CD4-positive, alpha-beta T cell treated with Interleukin-12 subunit alpha and Interleukin-12 subunit beta, for 1 hour (primary cell): ENCODE measurements around the gene APBB1.

Experiments
- DNase-seq: peaks from one replicate; pipeline ENCODE4 v3.0.0-alpha.2; 2020

Gene APBB1

GRCh38 chr11:6390718-6391469 is 28.0 kb downstream of the APBB1 start:
- no peak for DNase-seq

GRCh38 chr11:6389905-6390717 is 28.8 kb downstream of the APBB1 start, which contains the start of gene SMPD1:
TSS of gene SMPD1 (plus strand) at chr11:6390474. CDS start at chr11:6390599, 125 bp downstream.
- DNase-seq, result peak; percentile 96

GRCh38 chr11:6388748-6389147 is 30.1 kb downstream of the APBB1 start:
- no peak for DNase-seq

DNA sequence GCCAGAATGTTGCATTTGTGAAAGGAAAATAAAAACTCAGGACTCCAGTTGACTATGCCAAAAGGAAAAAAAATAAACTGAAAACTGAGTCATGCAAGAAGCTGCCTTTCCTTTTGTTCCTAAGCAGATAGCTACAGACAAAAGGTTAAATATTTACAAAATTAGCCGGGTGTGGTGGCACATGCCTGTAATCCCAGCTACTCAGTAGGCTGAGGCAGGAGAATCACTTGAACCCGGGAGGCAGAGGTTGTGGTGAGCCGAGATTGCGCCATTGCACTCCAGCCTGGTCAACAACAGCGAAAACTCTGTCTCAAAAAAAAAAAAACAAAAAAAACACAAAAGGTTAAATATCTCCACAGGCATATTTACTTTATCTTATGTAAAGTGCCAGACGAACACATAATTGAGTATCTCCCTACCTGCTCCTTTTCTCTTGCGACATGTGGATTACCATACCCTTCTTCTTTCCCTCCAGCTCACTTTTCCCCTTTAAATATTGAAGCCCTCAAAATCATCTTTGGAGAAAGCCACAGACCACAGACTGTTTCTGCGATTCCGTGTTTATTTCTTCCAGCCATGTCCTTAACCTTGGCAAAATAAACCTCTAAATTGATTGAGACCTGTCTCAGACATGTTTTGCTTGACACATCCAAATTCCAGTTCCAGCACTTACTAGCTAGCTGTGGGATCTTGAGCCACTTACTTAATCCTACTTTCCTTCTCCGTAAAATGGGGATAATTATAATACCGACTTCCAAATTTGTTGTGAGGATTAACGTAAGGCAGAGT is 30.9 kb downstream of the APBB1 start:
- no peak for DNase-seq

DNA sequence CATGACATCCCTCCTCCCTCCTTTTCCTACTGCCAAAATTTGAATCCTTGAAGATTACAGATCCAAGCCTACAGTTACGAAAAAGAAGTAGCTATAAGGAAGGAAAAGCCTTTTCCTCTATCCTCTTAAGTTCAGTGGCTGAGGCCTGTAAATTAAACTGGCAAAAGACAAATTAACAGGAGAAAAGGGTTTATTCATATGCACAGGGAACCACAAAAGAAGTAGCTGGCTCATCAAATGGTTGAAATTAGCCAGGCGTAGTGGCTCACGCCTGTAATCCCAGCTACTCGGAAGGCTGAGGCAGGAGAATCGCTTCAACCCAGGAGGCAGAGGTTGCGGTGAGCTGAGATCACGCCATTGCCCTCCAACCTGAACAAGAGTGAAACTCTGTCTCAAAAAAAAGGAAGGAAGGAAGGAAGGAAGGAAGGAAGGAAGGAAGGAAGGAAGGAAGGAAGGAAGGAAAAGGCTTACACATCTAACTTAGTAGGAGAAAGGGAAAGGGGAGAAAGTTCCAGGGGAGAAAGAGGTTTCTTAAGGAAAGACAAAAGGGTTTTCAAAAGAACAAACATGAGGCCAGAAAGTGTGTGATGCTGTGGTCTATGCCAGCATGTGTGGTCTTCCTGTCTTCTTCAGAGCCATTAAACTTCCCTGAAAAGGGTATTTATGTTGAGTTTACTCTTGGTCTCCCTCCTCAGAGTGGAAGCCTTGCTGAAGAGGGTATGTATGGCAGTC is 33.7 kb downstream of the APBB1 start:
- no peak for DNase-seq

- DNase-seq, result no peak
Observed at GRCh38 chr11:6378640-6378989, 40.3 kb downstream of the APBB1 start.

- no peak for DNase-seq
Observed at GRCh38 chr11:6377902-6378639, 40.8 kb downstream of the APBB1 start.

- no peak for DNase-seq
Observed at GRCh38 chr11:6371825-6372224, 47.1 kb downstream of the APBB1 start.

DNA sequence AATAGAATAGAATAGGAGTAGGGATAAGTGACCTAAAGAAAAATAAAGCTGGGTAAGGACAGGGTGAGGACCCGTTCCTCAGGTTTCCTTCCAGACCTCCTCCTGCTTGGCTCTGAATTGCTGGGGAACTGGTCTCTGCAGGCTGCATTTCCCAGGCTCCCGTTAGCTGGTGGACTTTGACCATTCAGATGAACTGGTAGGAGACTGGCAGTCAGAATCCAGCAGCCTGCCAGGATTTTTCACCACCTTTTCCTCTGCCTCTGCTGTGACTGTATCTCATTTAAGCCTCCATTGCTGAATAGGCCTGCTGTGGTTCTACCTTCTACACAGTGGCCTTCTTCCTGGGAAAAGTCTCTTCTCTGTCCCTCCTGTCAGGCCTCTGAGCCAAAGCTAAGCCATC is 53.2 kb downstream of the APBB1 start:
- DNase-seq, result no peak

GRCh38 chr11:6362873-6363678 is 55.8 kb downstream of the APBB1 start:
- peak; percentile 58 for DNase-seq

DNA sequence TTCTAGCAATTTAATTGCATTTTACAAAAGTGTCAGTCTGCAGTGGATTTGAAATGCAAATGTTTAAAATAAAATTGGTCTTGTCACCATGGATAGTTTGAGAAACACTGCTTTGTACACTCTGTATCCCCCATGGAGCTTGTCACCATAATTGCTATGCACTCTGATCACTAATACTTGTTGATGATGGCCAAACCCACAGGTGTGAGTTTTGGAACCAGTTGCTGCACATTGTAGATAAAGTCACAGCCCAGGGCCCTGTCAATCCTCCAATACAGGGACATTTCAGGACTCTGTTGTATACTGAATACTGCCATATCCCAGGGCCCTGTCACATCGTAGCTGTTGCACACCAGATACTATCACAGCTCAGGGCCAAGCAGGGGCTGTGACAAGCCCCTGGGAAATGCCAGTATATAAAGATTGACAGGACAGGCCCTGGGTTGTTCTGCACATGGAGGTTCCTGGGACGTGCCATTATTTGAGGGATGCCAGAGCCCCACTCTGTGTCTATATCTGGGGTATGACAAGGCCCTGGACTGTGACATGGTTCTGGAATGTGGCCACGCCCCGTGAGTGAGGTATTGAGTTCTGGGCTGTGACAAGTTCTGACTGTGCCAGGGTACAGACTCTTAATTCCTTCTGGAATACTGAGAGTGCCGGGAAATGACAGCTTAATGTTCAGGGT is 56.6 kb downstream of the APBB1 start:
- DNase-seq, result no peak

DNA sequence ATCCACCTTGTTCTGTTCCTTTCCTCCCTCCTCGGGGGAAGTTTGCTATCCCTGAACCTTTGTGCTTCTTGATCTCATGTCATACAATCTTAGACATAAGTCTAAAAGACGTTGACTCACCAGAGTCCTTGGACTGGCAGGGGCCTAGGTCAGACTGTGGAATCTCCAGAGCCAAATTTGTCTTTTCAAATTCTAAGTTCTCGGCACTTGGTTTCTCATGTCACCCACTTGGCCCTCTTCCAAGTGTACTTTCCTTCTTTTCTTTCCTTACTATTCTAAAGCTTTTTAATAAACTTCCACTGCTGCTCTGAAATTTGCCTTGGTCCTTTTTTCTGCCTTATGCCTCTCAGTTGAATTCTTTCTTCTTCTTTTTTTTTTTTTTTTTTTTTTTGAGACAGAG is 58.7 kb downstream of the APBB1 start:
- DNase-seq, result no peak

- no peak for DNase-seq
Observed at GRCh38 chr11:6357222-6357621, 61.7 kb downstream of the APBB1 start.

DNA sequence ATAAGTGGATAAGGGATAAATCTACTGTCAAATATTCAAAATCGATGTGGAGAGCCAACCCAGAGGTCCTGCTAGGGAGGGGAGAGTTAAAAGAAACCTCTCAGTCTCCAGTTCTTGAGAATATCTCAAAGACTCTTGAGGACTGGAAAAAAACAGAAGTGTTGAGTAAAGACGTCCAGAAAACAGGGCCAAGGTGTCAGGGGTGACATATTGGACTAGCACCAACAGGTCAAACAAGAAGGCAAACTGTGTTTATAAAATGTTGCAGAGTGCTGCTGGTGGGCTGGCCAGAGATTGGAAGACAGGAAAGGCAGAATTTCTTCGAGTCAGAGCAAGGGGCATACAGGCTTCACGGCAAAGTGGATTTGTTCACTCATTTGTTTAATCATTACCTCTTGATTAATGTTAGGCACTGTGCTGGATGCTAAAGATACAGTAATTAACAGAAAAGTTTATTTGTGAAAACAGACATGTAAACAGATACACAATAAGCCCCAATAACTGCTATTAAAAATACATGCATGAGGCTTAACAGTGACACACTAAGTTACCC is 62.3 kb downstream of the APBB1 start:
- DNase-seq, result no peak

GRCh38 chr11:6354651-6355485 is 64.0 kb downstream of the APBB1 start:
- DNase-seq, result no peak

GRCh38 chr11:6353367-6353987 is 65.4 kb downstream of the APBB1 start:
- DNase-seq, result peak; percentile 59

GRCh38 chr11:6351782-6352382 is 67.0 kb downstream of the APBB1 start:
- no peak for DNase-seq

DNA sequence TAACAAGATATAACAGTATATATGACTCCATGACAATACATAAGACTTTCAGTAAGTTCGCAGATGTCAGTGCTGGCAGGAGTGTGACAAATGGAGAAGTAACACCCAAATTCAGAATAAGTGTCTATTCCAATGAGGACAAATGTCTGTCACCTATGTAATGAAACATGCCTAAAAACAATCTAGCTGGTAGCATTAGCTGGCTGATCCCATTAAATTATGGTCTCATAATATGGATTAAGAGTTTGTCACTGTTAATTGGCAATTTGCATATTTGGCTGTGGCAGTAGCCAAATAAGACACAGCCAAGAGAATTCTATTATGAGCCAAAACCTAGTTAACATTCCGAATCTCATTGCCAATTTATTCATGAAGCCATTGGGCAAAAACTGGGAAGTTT is 68.4 kb downstream of the APBB1 start:
- DNase-seq, result no peak
